ENCODE data around the gene CTDSPL2. TPM values are rescaled to one million over a fixed set of nuclear protein-coding genes. Genes with fewer than 3 reads are reported as not detected.

CTDSPL2 gene
- total RNA-seq, 4 donors from 2014 or later = 56.1 to 155 (median 87.7) TPM

- no peak for DNase-seq
- peak in 5 of 6 experiments; percentile 41 to 76 (median 65) for TF ChIP-seq CTCF (IDR thresholded peaks at IDR 0.05)
- TF ChIP-seq POLR2A (IDR thresholded peaks at IDR 0.05) = no peak
- no peaks in the 10 kb centered on the region for H3K27me3 ChIP-seq
- no peaks in the 10 kb centered on the region for H3K4me1 ChIP-seq
- H3K4me3 ChIP-seq = no peak overlapping the region
- H3K9me3 ChIP-seq = no peaks in the 10 kb centered on the region
- peaks cover 0 to 57% (median 0%) of the 10 kb centered on the region in 3 donors for H3K36me3 ChIP-seq
- H3K27ac ChIP-seq = no peak overlapping the region
These were observed 74.4 kb downstream of the CTDSPL2 start for GRCh38 chr15:44501768-44502366.

- TF ChIP-seq CTCF (IDR thresholded peaks at IDR 0.05) = no peak
- TF ChIP-seq POLR2A (IDR thresholded peaks at IDR 0.05) = no peak
- no peaks in the 10 kb centered on the region for H3K9me3 ChIP-seq
- H3K4me3 ChIP-seq = no peak overlapping the region
- H3K27ac ChIP-seq = no peak overlapping the region
- DNase-seq = no peak
- H3K4me1 ChIP-seq = no peaks in the 10 kb centered on the region
- H3K27me3 ChIP-seq = no peaks in the 10 kb centered on the region
- peaks cover 0 to 50% (median 0%) of the 10 kb centered on the region in 3 donors for H3K36me3 ChIP-seq
These were observed 89.0 kb downstream of the CTDSPL2 start for GRCh38 chr15:44516436-44516835.

GRCh38 chr15:44519537-44519936 is 92.1 kb downstream of the CTDSPL2 start:
- H3K4me3 ChIP-seq = no peak overlapping the region
- H3K36me3 ChIP-seq = peaks cover 0 to 75% (median 0%) of the 10 kb centered on the region in 3 donors
- no peak for TF ChIP-seq CTCF (IDR thresholded peaks at IDR 0.05)
- TF ChIP-seq POLR2A (IDR thresholded peaks at IDR 0.05) = no peak

GRCh38 chr15:44525018-44525417 is 97.6 kb downstream of the CTDSPL2 start:
- DNase-seq = no peak
- H3K36me3 ChIP-seq = peaks cover 0 to 50% (median 0%) of the 10 kb centered on the region in 3 donors
- no peaks in the 10 kb centered on the region for H3K9me3 ChIP-seq
- no peaks in the 10 kb centered on the region for H3K27me3 ChIP-seq
- no peak overlapping the region for H3K4me3 ChIP-seq
- no peak for TF ChIP-seq POLR2A (IDR thresholded peaks at IDR 0.05)
- TF ChIP-seq CTCF (IDR thresholded peaks at IDR 0.05) = no peak
- no peaks in the 10 kb centered on the region for H3K4me1 ChIP-seq
- H3K27ac ChIP-seq = no peak overlapping the region

More at GRCh38 chr15:44519537-44519936, 92.1 kb downstream of the CTDSPL2 start:
- Histone ChIP-seq H3K9me3 (no peaks in the 10 kb centered on the region), H3K27me3 (no peaks in the 10 kb centered on the region), H3K4me1 (no peaks in the 10 kb centered on the region), H3K27ac (no peak overlapping the region)
- no peak for DNase-seq

- Histone ChIP-seq H3K4me1 (no peaks in the 10 kb centered on the region), H3K27ac (no peak overlapping the region), H3K27me3 (no peaks in the 10 kb centered on the region), H3K9me3 (no peaks in the 10 kb centered on the region), H3K4me3 (no peak overlapping the region), H3K36me3 (peaks cover 0 to 31% (median 0%) of the 10 kb centered on the region in 3 donors)
- DNase-seq = no peak
- TF ChIP-seq CTCF (IDR thresholded peaks at IDR 0.05) = no peak
- no peak for TF ChIP-seq POLR2A (IDR thresholded peaks at IDR 0.05)
These were observed 99.8 kb downstream of the CTDSPL2 start for GRCh38 chr15:44527241-44527640.

Data from Peyer's patch (tissue), 4 donors.